ENCODE data around the gene TMF1.

Gene TMF1
- 65.1 to 122 (median 92.2) reads per million in 18 experiments for total RNA-seq

- DNase-seq = peak; percentile 99 to 100
Observed at GRCh38 chr3:69051756-69052471, at the start of gene TMF1. TMF1 (minus strand) TSS chr3:69052333; CDS start chr3:69052086, 247 bp downstream.

- DNase-seq = no peak
Observed at GRCh38 chr3:69099576-69099975, 47.4 kb upstream of the TMF1 start.

- DNase-seq = no peak
Observed at GRCh38 chr3:69097407-69098086, 45.4 kb upstream of the TMF1 start.

GRCh38 chr3:69096299-69096698, 44.2 kb upstream of the TMF1 start:
- no peak for DNase-seq

GRCh38 chr3:69095636-69096035, 43.5 kb upstream of the TMF1 start:
- no peak for DNase-seq

- peak; percentile 65 to 69 for DNase-seq
Observed at GRCh38 chr3:69094467-69095205, 42.5 kb upstream of the TMF1 start.

GRCh38 chr3:69092030-69092516, 39.9 kb upstream of the TMF1 start:
- DNase-seq = peak; percentile 52 to 60

GRCh38 chr3:69091389-69092029, 39.4 kb upstream of the TMF1 start:
- no peak for DNase-seq

GRCh38 chr3:69090021-69090420, 37.9 kb upstream of the TMF1 start:
- DNase-seq = no peak

GRCh38 chr3:69088063-69088462, 35.9 kb upstream of the TMF1 start:
- DNase-seq = peak; percentile 31 to 38

- no peak for DNase-seq
Observed at GRCh38 chr3:69087030-69087791, 35.1 kb upstream of the TMF1 start.

- DNase-seq = peak; percentile 59 to 67
Observed at GRCh38 chr3:69085833-69086722, 33.9 kb upstream of the TMF1 start.

- DNase-seq = peak; percentile 24 to 28
Observed at GRCh38 chr3:69085168-69085832, 33.2 kb upstream of the TMF1 start.

GRCh38 chr3:69084326-69085167, 32.4 kb upstream of the TMF1 start, which contains the start of gene ARL6IP5:
ARL6IP5 (plus strand) TSS chr3:69084937; CDS start chr3:69085048, 111 bp downstream.
- peak; percentile 96 to 99 for DNase-seq

GRCh38 chr3:69082805-69083204, 30.7 kb upstream of the TMF1 start:
- peak; percentile 75 to 87 for DNase-seq

- no peak for DNase-seq
Observed at GRCh38 chr3:69082361-69082760, 30.2 kb upstream of the TMF1 start.

GRCh38 chr3:69081583-69082262, 29.6 kb upstream of the TMF1 start:
- DNase-seq = no peak

GRCh38 chr3:69080233-69080920, 28.2 kb upstream of the TMF1 start, which contains the start of gene UBA3:
UBA3 (minus strand) TSS chr3:69080365; CDS start chr3:69080353, 12 bp downstream.
- peak; percentile 88 to 91 for DNase-seq

All from inflammatory macrophage (primary cell).